Stimulated activated CD4-positive, alpha-beta T cell treated with anti-CD3 and anti-CD28 coated beads, Interleukin-1b, Interleukin-23, amount 100 ng/mL, for 48 hours (primary cell): ENCODE results near the gene ABCC11.
"Not testable (repeated sequence)": the region's sequence is repeated elsewhere in the genome, so short reads cannot be mapped to it uniquely, and the experiment has no call there.

Experiments used
- DNase-seq: peaks from one replicate; pipeline ENCODE4 v3.0.0-alpha.2; 2020

The ABCC11 gene

DNA sequence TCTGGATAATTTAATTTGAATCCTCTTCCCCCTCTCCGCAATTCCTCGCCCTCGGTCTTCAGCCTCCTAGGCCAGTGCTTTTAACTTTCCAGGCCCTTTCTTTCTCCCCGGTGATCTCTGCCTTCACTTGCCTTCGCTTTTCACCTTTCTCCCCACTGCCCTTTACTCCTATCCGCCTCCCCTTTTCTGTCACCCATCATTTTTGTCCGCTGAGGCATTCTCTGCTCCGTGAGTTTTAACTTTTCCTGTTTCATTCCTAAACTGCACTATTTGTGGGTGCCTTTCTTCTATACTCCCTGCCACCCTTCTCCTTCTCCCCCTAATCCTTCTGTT, 2.5 kb downstream of the ABCC11 start:
- DNase-seq = no peak

DNA sequence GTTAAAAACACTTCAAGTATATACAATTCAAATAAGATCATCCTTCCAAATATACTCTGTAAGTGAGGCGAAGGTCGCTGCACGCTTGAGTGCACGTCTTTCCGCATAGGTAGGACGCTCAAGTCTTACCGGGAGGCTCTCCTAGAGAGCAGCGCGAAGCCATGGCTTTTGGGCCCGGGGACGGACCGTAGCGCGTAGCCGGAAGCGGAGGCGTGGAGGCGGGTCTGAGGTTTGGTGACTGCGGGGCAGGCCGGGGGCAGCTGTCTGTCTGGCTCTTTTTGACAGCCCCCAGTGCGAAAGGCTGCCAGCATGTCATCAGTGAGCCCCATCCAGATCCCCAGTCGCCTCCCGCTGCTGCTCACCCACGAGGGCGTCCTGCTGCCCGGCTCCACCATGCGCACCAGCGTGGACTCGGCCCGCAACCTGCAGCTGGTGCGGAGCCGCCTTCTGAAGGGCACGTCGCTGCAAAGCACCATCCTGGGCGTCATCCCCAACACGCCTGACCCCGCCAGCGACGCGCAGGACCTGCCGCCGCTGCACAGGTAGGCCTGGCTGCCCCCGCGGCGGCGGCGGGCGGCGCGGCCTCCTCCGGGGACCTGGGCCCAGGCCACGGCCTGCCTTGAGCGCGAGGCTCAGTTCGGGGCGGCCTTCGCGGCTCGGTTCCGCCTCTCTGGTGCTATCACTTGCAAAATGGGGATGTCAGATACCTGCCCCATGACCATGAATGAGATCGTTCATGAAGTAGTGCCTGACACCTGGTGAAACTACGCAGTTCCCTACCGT, 3.1 kb downstream of the ABCC11 start, which contains the start of gene LONP2:
Gene LONP2 (plus strand): TSS at position 221 of the 783 bp plus-strand sequence. CDS start 89 bp downstream, at position 310.
- peak; percentile 92 for DNase-seq

DNA sequence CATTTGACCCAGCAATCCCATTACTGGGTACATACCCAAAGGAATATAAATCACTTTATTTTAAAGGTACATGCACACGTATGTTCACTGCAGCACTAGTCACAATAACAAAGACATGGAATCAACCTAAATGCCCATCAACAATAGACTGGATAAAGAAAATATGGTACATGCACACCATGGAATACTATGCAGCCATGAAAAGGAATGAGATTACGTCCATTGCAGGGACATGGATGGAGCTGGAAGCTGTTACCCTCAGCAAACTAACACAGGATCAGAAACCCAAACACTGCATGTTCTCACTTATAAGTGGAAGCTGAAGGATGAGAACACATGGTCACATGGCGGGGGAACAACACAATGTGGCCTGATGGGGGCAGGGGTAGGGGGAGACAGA, 7.2 kb downstream of the ABCC11 start:
- not testable (repeated sequence) for DNase-seq

DNA sequence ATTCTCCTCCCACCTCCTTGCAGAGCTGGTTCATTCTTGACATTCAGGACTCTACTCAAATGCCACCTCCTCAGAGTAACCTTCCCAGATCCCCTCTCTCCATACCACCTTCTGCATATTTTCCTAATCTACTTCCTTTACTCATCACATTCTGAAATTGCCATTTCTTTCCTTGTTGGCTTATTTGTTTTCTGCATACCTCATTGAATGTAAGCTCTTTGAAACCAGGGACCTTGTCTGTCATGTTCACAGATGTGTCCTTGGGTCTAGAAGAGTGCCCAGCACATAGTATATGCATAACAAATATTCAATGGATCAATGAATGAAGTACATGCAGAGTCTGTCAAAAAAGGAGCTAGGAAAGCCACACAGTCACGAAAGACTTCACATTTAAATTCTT, 11.1 kb downstream of the ABCC11 start:
- DNase-seq = no peak

DNA sequence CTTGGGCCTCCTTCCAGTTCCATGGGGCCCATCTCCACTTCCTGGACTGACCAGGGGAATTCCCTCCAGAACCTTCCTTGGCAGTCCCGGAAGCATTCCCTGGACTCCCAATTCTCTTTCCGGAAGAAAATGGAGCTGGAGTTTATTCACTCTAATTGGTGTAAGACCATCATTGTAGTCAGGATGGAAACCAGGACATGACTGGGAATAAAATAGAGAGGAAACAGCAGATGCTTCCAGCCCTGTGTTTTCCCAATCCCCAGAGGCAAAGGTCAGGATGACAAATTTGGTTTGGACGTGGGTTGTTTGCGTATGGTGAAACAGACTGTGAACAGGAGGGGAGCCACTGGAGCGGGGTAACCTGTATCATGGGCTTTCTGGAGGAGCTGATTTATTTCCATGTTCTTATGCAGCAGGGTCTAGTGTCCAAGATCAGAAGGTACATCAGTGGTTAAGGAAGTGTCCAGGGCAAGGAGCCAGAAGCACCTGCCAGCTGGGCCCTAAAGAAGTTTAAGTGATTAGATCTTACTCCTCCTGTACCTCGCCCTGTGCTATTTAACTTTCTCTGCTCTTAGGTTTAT, 11.7 kb downstream of the ABCC11 start:
- no peak for DNase-seq

DNA sequence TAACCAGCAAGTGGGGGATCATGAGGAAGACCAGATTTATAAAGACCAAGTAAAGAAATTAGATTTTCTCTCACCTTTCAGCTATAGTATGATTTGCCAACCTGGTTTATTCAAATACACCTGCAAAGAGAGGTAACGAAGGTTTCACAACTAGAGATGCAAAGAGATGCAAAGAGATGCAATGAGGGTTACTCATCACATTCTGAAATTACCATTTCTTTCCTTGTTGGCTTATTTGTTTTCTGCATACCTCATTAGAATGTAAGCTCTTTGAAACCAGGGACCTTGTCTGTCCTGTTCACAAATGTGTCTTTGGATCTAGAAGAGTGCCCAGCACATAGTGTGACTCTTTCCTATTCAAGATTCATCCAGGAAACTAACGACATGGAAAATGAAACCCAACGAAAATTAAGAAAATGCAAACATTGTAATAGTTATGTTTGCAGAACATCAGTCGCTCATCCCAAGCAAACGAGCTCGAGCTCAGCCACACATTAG, 12.2 kb downstream of the ABCC11 start:
- no peak for DNase-seq

DNA sequence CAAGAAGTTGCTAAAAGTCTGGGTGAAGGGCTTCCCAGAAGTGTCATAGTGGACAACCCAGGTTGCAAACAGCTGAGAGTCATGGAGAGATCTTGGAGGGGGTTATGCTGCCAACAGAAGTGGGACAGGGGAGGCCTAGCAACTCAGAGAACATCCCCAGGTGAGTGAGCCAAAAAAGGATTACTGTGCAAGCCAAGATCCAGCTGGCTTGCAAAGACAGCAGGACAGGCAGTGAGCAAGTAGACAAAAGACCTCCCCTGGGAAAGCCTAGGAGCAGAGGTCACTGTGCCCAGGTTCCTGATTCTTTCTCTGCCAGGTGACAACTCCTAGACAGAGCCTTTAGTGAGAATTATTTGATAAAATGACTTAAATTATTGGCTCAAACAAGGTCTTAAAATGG, 12.7 kb downstream of the ABCC11 start:
- no peak for DNase-seq

DNA sequence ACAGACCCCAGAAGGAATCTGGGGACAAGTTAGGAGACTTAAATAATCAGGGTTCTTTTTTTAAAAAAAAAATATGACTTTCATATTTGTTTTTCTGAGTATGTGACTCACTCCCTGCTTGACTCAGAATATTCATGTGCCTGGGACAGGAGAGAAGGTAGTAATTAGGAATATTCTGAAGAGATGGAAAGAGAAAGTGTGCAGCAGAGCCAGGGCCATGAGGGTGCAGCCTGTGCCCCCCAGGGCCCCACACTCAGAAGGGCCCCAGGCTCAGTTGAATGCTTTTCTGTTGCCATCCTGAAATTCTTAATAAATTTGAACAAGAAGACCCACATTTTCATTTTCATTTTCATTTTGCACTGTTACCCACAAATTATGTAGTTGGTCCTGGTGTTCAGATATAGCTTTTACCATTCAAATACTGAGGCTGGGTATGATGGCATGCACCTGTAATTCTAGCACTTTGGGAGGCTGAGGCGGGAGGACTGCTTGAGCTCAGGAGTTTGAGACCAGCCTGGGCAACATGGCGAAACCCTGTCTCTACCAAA, 14.8 kb downstream of the ABCC11 start:
- peak; percentile 11 for DNase-seq

DNA sequence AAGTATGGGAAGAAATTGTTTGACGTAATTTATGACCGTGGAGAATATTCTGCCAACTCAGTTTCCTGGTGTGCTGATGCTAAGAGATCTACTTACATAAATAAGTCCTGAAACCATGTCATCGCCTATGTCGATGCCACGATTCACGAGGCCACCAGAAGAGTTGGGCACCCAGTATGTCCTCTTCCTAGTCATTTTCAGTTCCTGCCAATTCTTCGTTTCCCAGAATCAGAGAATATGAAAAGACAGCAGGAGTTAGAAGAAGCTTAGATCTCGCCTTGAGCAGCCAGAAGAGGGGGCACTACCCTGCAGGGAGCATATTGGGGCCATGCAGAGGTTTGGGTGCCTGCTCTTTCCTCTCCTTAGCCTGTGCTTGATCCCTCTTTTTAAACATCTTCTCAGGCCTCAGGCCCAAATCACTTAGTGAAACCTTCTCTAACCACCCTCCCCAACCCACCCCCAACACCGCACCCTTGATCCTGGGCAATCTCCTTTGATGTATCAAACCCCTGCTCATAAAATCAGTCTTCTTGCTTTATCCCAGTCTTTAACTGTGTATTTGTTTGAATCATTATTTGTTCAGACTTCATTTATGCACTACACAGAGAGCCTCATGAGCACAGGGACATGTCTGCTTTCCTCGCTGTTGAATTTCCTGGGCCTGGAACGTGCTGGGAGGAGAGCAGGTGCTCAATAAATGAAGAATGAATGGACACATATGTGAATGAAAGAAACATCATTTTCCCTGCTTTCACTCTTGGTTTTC, 15.4 kb downstream of the ABCC11 start:
- DNase-seq = peak; percentile 31

DNA sequence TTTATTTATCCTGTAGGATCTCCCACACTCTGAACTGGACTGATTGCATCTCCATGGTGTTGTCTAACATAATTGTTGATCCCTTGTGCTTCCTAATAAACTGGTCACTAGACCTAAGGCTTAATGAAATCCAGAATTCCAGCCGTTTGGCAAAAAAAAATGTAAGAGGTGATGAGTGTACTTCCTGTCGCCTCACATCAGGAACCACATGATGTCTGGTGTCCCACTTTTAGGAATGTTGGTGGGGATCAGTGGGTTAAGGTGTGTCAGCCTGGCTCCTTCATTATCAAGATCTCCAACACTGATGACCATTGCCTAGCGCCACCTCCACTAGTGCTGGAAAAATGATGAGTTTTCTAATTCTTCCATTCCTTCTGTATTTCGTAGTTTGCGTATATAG, 21.9 kb downstream of the ABCC11 start:
- DNase-seq = no peak

DNA sequence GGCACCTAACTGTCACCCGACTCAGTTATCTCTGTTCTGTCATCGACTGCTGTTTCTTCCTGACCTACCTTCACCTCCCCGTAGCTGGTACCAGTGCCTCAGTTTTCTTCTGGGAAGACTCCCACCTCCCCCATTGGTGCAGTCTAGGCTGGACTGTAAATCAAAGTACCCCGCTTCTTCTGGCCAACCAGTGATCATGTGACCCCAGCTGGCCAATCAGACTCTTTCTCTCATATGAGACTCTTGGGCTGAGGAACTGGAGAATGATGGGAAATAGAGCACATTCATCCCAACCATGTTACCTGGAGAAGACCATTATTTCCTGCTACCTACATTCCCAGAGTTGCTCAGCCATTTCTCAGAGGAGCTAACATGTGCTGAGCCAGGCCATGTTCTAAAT, 23.8 kb downstream of the ABCC11 start:
- no peak for DNase-seq

DNA sequence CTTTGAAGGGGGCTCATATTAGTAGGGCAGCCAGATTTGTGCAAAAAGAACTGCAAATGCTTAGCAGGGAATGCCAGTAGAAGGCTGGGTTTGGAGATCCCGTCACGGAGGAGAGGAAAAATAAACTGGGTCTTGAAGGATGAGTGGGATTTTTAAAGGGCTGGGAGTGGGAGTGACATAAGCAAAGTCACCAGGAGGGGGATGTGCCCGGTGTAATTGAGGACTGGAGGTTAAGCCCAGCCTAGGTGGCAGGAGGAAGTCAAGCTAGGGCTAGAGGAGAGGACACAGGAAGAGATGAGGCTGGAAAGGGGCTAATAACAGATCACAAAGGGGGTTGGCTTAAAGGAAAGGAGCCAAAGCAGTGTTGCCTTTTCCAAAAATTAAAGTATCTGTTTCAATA, 26.4 kb downstream of the ABCC11 start:
- DNase-seq = no peak

DNA sequence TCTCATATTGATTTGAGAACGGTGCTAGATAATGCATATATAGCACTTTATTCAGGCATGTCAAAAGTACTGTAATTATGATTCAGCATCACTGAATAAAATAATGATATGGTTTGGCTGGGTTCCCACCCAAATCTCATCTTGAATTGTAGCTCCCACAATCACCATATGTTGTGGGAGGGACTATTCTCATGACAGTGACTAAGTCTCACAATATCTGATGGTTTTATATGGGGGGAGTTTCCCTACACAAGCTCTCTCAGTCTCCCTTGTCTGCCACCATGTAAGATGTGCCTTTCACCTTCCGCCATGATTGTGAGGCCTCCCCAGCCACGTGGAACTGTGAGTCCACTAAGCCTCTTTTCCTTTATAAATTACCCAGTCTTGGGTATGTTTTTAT, 28.9 kb downstream of the ABCC11 start:
- no peak for DNase-seq

DNA sequence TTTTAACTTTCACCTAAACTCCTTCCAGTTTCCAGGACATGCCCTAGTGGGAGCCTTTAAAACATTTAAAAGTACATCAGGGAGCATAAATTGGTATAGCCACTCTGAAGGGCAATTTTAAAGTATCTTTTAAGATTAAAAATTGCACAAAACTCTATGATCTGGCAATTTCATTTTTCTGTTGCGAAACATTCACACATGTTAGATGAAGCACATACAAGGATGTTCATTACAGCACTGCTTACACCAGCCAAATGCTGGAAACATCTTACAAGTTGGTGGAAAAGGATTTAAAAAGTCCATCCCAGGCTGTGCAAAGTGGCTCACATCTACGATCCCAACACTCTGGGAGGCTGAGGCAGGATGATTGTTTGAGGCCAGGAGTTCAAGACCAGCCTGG, 29.6 kb downstream of the ABCC11 start:
- no peak for DNase-seq

DNA sequence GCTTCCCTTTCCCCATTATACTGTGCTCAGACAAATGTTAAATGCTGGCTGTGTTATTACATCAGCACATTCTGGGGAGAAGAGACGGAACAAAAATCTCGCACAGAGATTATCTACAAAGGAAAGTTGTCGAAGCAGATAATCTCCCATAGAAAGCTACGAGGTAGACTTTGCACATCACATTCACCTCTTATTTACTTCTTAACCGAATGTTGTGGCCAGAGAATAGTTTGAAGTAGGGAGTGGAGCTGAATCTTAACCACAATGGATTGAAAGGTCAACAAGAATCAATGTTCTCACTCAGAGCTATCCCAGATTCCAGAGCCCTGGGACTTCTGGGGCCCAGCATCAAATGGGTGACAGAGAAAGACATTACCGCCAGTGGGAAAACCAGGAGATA, 31.6 kb downstream of the ABCC11 start:
- no peak for DNase-seq

DNA sequence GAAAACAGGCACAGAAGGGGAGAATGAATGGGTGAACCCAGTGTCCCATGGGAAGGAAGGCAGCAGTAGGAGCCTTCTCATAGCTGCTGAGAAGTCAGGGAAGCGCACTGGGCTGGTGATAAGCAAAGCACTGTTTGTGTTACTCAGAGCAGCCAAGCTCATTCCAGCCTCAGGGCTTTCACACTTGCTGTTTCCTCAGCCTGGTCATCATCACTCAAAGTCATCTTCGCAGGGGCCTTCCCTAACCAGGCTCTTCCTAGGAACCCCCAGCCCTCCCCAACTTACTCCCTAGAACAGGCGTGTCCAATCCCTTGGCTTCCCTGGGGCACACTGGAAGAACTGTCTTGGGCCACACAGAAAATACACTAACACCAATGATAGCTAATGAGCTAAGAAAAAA, 35.3 kb downstream of the ABCC11 start:
- no peak for DNase-seq

DNA sequence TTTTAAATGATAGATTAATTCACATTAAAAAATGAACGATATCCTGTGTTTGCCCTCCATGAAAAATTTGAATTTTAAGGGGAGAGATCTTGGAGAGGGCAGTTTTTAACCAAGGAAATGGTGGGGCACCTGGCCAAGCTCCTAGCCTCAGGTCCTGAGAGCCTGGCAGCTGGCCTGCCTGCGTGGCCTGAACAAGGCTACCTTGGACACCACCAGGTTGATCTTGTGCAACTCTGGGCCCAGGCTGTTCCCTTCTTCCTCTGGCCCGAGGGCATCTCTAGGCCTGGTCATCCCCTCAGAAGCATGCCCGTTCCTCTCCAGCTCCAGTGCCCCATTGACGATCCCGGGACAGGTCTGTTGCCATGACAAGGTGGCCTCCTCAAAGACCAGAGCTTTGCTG, 36.6 kb downstream of the ABCC11 start:
- DNase-seq = no peak

DNA sequence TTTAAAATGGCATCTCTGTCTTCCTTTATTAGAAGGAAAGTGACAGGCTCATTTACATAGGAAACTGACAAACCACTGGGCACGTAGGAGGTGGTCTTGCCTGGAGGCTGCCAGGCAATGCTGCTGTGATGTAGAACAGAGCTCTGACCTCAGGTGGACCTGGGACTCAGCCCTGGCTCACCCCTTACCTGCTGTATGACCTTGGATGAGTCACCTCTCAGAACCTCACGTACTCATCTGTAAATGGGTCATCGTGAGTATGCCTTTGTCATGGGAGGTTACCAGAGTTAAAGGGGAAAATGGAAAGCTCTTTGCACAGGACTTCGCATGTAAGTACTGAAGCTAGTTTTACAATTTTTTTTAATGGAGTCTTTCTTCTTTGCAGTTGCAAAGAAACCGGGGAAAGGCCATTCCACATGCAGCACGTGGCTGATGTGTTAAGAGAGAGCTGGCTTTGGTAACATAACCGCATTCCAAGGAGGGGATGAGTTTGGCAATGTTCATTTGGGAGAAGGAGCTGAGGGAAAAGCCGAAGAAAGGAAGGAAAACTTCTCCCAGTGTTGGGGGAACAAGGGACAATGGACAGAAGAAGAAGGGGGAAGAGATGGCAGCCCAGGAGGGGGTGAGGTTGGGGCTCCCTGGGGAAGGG, 40.6 kb downstream of the ABCC11 start:
- DNase-seq = peak; percentile 19

DNA sequence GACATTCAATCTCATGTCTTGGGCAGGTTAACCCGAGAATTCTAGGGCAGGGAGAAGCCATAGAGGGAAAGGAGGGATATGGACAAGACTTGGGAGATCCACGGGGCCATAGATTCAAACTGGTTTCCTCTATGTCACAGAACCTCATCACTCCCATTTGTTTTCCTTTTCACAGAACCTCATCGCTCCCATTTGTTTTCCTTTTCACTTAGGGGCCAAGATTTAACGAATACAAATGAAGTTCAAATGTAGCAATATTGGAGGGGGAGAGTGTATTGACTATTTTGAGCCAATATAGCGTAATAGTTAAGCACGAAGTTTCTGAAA, 42.6 kb downstream of the ABCC11 start:
- no peak for DNase-seq

DNA sequence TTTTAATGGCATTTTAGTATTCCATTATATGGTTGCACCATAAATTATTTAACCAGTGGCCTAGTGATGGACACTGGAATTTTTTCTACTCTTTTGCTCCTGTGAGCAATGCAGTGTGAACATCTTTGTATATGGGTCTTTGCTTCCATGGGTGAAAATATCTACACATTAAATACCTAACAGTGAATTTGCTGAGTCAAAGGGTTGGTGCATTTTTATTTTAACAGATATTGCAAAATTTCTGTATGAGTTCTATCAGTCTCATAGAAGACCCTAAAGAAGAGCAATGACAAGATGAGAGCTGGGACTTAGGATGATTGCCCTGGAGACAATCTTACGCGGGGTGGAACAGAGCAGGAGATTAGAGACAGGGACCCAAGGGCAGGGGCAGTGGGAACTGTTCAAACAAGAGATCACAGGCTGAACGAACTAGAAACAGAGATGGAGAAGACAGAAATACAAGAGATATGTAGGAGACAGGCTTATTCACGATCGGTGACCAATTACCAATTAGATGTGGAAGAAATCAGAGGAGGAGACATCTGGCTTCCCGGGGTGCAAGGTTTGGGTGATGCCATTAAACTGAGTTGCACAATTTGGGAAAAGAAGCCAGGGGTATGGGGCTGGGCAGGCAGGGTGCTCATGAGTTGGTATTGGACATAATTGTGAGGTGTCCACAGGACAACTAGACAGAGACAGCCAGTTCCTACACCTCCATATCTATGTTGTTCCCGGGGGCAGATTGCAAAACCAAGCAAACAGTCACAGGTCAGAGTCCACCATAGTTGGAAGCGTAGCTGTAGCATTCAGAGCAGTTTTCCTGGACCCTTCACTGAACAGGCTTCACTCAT, 43.1 kb downstream of the ABCC11 start:
- DNase-seq = no peak

DNA sequence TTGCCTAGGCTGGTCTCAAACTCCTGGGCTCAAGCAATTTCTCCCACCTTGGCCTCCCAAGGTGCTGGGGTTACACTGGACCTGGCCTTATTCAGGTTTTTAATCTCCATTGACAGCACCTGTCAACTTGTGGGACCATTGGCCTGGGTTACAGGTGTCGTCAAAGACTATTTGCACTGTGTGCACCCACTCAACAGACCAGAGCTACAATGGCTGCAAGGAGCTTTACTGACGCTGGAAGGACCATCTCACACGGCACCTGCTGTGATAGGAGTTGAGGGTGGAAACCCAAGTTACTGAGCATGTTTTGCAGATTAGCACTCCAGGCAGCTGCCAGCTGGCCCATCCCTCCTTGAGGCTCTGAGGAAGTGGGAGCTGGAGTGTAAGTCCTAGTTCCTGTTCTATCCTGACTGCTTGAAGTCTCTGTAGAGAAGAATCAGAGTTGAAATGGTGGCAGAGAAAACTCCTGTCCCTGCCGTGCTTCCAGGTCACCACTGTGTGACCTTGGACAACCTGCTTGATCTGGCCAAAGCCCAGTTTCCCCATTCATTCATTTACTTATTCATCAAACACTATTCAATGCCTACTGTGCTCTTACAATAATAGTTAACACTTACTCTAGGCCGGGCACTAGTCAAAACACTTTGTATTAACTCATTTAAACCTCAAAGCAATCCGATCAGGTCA, 45.7 kb downstream of the ABCC11 start:
- no peak for DNase-seq

DNA sequence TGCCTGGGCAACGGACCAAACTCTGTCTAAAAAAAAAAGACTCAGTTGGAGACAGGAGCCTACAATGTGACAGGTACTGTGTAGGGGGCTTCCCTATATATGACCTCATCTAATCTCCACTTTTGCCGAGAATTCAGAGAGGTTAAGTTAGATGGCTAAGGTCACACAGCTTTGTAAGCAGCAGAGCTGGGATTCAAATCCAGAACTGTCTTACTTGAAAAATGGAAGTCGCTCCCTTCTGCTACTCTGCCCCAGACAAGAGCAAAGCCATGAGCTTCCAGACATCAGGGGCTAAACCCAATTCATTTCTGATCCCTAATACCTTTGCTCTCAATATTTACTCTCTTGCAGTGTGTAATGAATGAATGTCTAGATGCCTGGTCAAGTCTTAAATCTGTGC, 50.0 kb downstream of the ABCC11 start:
- no peak for DNase-seq
